Neural cell (in vitro differentiated cells): ENCODE data around the gene CLINT1. TPM values are rescaled to one million over a fixed set of nuclear protein-coding genes. Genes with fewer than 3 reads are reported as not detected.
A peak's percentile ranks its signal among the peaks of the same experiment; 100 is the strongest.

Source experiments
- H2AFZ ChIP-seq: fragments of 200-600, 300-800 bp; sonication (generic), shearing (Covaris generic); 2 replicates; pipeline ENCODE4 v1.6.0; 2014; ENCODE audit warnings: low read depth, mild to moderate bottlenecking, antibody characterized with exemption, low read length, moderate library complexity
- H3F3A ChIP-seq: fragments of 200-600 bp; shearing (Covaris generic); 2 replicates; pipeline ENCODE4 v1.6.1; 2016; ENCODE audit warnings: mild to moderate bottlenecking, moderate library complexity, mixed read lengths, antibody characterized with exemption, low read length; ENCODE audit not compliant: insufficient read depth, poor library complexity, severe bottlenecking
- H3K27ac ChIP-seq: fragments of 200-600, 300-800 bp; sonication (generic), shearing (Covaris generic); 2 replicates; pipeline ENCODE4 v1.5.1; 2014; ENCODE audit warnings: mild to moderate bottlenecking, low read length, moderate library complexity
- H3K27me3 ChIP-seq: fragments of 300-800, 200-600 bp; sonication (generic), shearing (Covaris generic); 2 replicates; pipeline ENCODE4 v1.6.0; 2014; ENCODE audit warnings: mild to moderate bottlenecking, low read depth, low read length, moderate library complexity; ENCODE audit not compliant: insufficient read depth
- H3K36me3 ChIP-seq: fragments of 300-800, 200-600 bp; sonication (generic), shearing (Covaris generic); 2 replicates; pipeline ENCODE4 v1.5.1; 2014; ENCODE audit warnings: mild to moderate bottlenecking, antibody characterized with exemption, low read length, moderate library complexity; ENCODE audit not compliant: insufficient read depth
- H3K4me2 ChIP-seq: fragments of 300-800, 200-600 bp; sonication (generic), shearing (Covaris generic); 2 replicates; pipeline ENCODE4 v1.6.0; 2014; ENCODE audit warnings: mild to moderate bottlenecking, low read length
- H3K4me3 ChIP-seq: fragments of 300-800, 200-600 bp; sonication (generic), shearing (Covaris generic); 2 replicates; pipeline ENCODE4 v1.5.1; 2014; ENCODE audit warnings: mild to moderate bottlenecking, low read length, moderate library complexity
- H3K79me2 ChIP-seq: fragments of 200-600 bp; shearing (Covaris generic); replicated peaks from 2 replicates; pipeline ENCODE4 v1.6.0; 2014; ENCODE audit warnings: mild to moderate bottlenecking, low read length, moderate library complexity; ENCODE audit not compliant: insufficient read depth
- H3K9ac ChIP-seq: fragments of 300-800, 200-600 bp; sonication (generic), shearing (Covaris generic); 2 replicates; pipeline ENCODE4 v1.6.1; 2016; ENCODE audit warnings: mild to moderate bottlenecking, low read length, mixed read lengths
- H3K9me2 ChIP-seq: fragments of 200-600 bp; shearing (Covaris generic); 2 replicates; pipeline ENCODE4 v1.6.1; 2016; ENCODE audit warnings: mild to moderate bottlenecking, low read length, mixed read lengths; ENCODE audit not compliant: insufficient read depth
- H3K9me3 ChIP-seq: fragments of 200-600, 300-800 bp; sonication (generic), shearing (Covaris generic); 2 replicates; pipeline ENCODE4 v1.6.1; 2016; ENCODE audit warnings: mild to moderate bottlenecking, mixed run types, low read length, moderate library complexity, mixed read lengths
- H4K20me1 ChIP-seq: fragments of 200-600 bp; shearing (Covaris generic); 2 replicates; pipeline ENCODE4 v1.6.1; 2016; ENCODE audit warnings: mild to moderate bottlenecking, mixed run types; ENCODE audit not compliant: insufficient read depth
- EP300 ChIP-seq: fragments of 450-650 bp; conservative IDR thresholded peaks from 2 replicates; pipeline ENCODE4 v1.6.1; 2014; ENCODE audit warnings: antibody characterized with exemption, mild to moderate bottlenecking, moderate library complexity; ENCODE audit not compliant: poor library complexity, severe bottlenecking
- EZH2 ChIP-seq: fragments of 200-600, 300-800 bp; shearing (Covaris generic), sonication (generic); IDR thresholded peaks from 2 replicates; pipeline ENCODE4 v1.6.1; 2014; ENCODE audit warnings: antibody characterized with exemption, low read length, borderline replicate concordance, mild to moderate bottlenecking; ENCODE audit not compliant: insufficient read depth, poor library complexity, severe bottlenecking
- MXI1 ChIP-seq: fragments of 450-650 bp; conservative IDR thresholded peaks from 2 replicates; pipeline ENCODE4 v1.6.1; 2014; ENCODE audit warnings: antibody characterized with exemption, mild to moderate bottlenecking; ENCODE audit not compliant: poor library complexity, severe bottlenecking
- RAD21 ChIP-seq: fragments of 450-650 bp; conservative IDR thresholded peaks from 2 replicates; pipeline ENCODE4 v1.6.1; 2014; ENCODE audit warnings: antibody characterized with exemption, mild to moderate bottlenecking, moderate library complexity
- SMC3 ChIP-seq: fragments of 450-650 bp; conservative IDR thresholded peaks from 2 replicates; pipeline ENCODE4 v1.6.1; 2014; ENCODE audit warnings: antibody characterized with exemption, mild to moderate bottlenecking, moderate library complexity; ENCODE audit not compliant: poor library complexity
- polyA plus RNA-seq: library from polyadenylated mRNA; depleted of rRNA; stranded (reverse); fragments of >200 nt; gene quantifications from 2 replicates; pipeline ENCODE4 v1.2.3, GENCODE V29; 2014
- TF ChIP-seq, protein P1 (sequence below): IDR thresholded peaks from 2 replicates; pipeline ENCODE4 v1.6.1; 2012; ENCODE audit warnings: borderline replicate concordance

Gene CLINT1
- polyA plus RNA-seq, 1 donor from 2014 or later = 47.3 TPM

DNA sequence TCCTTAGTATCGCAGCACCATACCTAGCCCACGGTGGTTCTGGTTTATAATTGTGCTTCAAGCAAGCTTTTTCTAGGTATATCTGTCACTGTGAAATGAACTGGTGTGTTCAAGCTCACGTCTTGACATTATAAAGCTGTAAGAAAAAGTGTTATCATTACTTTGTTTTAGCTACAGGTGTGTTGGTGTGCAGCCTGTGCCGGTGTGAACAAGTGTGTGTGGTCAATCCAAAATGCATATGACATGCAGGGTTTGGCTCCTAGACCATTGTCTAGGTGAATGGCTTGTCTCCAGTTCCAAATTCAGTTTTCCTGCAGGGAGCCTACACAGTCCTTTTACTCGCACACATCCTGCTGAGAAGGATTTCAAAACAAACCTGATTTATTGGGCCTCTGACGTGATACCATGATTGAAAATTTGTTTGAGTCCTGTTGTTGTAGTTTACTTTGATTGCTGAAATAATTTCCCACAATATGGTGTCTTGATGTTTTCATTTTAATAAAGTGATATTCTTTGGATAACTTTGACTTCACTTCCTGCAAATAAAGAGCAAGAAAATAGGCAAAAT is 111.7 kb downstream of the CLINT1 start:
- Histone ChIP-seq H3K4me2 (no peak overlapping the region), H3K27me3 (no peaks in the 10 kb centered on the region), H3K27ac (no peak overlapping the region), H3K36me3 (no peaks in the 10 kb centered on the region), H3K4me3 (no peak overlapping the region), H3K9me3 (no peaks in the 10 kb centered on the region), H3K9ac (no peak overlapping the region), H2AFZ (no peak overlapping the region), H3K9me2 (no peaks in the 10 kb centered on the region), H3F3A (no peaks in the 10 kb centered on the region), H3K79me2 (peaks cover 13% of the 10 kb centered on the region), H4K20me1 (no peaks in the 10 kb centered on the region)
- TF ChIP-seq EP300 (no peak), MXI1 (no peak)
- TF ChIP-seq, protein P1, sequence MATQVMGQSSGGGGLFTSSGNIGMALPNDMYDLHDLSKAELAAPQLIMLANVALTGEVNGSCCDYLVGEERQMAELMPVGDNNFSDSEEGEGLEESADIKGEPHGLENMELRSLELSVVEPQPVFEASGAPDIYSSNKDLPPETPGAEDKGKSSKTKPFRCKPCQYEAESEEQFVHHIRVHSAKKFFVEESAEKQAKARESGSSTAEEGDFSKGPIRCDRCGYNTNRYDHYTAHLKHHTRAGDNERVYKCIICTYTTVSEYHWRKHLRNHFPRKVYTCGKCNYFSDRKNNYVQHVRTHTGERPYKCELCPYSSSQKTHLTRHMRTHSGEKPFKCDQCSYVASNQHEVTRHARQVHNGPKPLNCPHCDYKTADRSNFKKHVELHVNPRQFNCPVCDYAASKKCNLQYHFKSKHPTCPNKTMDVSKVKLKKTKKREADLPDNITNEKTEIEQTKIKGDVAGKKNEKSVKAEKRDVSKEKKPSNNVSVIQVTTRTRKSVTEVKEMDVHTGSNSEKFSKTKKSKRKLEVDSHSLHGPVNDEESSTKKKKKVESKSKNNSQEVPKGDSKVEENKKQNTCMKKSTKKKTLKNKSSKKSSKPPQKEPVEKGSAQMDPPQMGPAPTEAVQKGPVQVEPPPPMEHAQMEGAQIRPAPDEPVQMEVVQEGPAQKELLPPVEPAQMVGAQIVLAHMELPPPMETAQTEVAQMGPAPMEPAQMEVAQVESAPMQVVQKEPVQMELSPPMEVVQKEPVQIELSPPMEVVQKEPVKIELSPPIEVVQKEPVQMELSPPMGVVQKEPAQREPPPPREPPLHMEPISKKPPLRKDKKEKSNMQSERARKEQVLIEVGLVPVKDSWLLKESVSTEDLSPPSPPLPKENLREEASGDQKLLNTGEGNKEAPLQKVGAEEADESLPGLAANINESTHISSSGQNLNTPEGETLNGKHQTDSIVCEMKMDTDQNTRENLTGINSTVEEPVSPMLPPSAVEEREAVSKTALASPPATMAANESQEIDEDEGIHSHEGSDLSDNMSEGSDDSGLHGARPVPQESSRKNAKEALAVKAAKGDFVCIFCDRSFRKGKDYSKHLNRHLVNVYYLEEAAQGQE = no peak

DNA sequence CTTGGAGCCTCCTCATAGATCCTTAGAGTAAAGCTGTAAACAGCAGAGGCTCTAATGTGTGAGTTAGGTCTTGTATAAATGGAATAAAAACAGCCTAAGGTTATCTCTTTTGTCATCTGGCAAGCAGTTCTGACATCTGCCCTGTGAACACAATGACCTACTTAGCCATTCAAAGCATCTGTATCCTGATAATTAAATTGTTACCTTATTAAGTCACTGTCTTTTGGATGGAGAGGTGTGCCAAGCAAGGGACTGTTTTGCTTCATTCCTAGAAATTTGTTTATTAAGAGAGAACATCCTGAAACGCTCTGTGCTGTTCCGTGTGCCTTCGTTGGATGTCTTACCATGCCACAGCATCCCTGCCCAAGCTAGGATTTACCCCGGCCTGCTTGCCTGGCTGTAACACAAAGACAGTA is 113.9 kb downstream of the CLINT1 start:
- peak overlapping the region; percentile 24 for H3K27ac ChIP-seq
- H3K9me3 ChIP-seq = no peaks in the 10 kb centered on the region
- peak overlapping the region; percentile 90 for H3K4me2 ChIP-seq
- H3K9me2 ChIP-seq = no peaks in the 10 kb centered on the region
- peak overlapping the region; percentile 76 for H3K9ac ChIP-seq
- H2AFZ ChIP-seq = no peak overlapping the region
- TF ChIP-seq, protein P1 = no peak
- H4K20me1 ChIP-seq = no peaks in the 10 kb centered on the region
- H3K79me2 ChIP-seq = peaks cover 13% of the 10 kb centered on the region
- peak overlapping the region; percentile 85 for H3K4me3 ChIP-seq
- H3K27me3 ChIP-seq = no peaks in the 10 kb centered on the region
- H3K36me3 ChIP-seq = no peaks in the 10 kb centered on the region
- no peaks in the 10 kb centered on the region for H3F3A ChIP-seq

DNA sequence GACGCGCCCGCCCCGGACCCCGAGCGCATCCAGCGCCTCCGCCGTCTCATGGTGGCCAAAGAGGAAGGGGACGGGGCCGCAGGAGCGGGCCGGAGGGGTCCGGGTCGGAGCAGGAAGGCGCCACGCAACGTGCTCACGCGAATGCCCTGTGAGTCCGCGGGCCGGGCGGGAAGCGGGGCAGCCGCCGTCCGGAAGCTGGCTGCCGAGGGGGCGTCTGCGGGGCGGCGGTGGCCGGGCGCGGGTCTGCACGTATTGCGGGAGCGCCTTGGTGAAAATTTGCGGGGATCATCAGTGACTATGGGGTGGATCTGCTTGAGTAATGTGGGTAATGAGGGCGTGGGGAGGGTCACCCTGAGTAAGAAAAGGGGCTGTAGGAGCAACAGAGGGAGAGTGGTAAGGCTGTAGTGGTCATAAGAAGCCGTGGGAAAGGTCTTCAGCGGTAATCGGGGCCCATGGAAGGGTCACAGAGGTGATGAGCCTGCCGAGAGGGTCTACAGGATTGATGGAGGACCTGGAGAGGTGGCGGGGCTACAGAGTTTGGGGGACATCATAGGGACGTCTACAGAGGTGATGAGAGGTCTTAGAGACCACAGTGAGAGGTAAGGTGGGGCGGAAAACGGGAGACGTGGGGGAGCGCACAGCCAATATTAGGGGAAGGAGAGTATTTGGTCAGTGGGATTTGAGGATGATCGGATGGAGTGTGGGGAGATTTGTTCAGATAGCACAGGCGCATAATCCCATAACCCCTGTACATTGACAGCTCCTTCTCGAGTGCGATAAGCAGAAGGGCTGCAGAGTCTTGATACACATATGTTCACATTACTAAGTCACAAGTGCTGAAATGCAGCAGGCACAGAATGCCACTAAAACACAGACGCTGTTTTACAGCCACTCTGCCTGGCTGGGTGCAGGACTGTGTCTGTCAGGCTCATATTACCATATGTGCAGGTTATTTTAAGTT is 114.6 kb downstream of the CLINT1 start:
- Histone ChIP-seq H3K36me3 (no peaks in the 10 kb centered on the region), H3K9me2 (no peaks in the 10 kb centered on the region), H3K27me3 (no peaks in the 10 kb centered on the region), H3K9me3 (no peaks in the 10 kb centered on the region), H3K9ac (peak overlapping the region; percentile 76), H3K4me2 (peak overlapping the region; percentile 90), H2AFZ (peak overlapping the region; percentile 34), H3K4me3 (peak overlapping the region; percentile 85), H3K79me2 (peaks cover 13% of the 10 kb centered on the region), H3K27ac (peak overlapping the region; percentile 24), H4K20me1 (no peaks in the 10 kb centered on the region), H3F3A (no peaks in the 10 kb centered on the region)
- TF ChIP-seq EP300 = no peak
- TF ChIP-seq EZH2 = no peak
- TF ChIP-seq, protein P1 = no peak
- no peak for TF ChIP-seq SMC3
- TF ChIP-seq RAD21 = no peak
- no peak for TF ChIP-seq MXI1
